Posterior vena cava (tissue), 2 donors: ENCODE results near the gene ITGB2. TPM values are rescaled to one million over a fixed set of nuclear protein-coding genes. Genes with fewer than 3 reads are reported as not detected.

Source experiments
- DNase-seq: peaks from one replicate; pipeline ENCODE4 v3.0.0-alpha.2; 2020; ENCODE audit warnings: low spot score
- intact Hi-C, 2 donors: fragments of 100-400 bp; cut with DNase I; formaldehyde crosslinking; loops; one replicate each; pipeline versions ENCODE4 v1.14.1 to v1.14.2; 2022 to 2023
- total RNA-seq, 2 donors: library from RNA; stranded (reverse); fragmentation: NEBNext Ultra II Directional; extraction: Animal tissue kit (Norgen Biotek cat#: 25700); gene quantifications; one replicate each; pipeline ENCODE4 v1.2.1, GENCODE V29; 2021
- donor health status: DM: yes; HTN: yes; CAD: no.
- donor health status: DM: yes; HTN: yes; CAD: no.

Gene ITGB2
- total RNA-seq, 2 donors from 2014 or later, result 47.9 to 122 TPM

GRCh38 chr21:44884097-44884496 is 36.6 kb downstream of the ITGB2 start:
- intact Hi-C loops, result loop anchor here in 1 of 2 donors (10.0 kb wide), 1 partner anchor 251 kb away; no protein-coding TSS in a partner anchor
- DNase-seq, result no peak

DNA sequence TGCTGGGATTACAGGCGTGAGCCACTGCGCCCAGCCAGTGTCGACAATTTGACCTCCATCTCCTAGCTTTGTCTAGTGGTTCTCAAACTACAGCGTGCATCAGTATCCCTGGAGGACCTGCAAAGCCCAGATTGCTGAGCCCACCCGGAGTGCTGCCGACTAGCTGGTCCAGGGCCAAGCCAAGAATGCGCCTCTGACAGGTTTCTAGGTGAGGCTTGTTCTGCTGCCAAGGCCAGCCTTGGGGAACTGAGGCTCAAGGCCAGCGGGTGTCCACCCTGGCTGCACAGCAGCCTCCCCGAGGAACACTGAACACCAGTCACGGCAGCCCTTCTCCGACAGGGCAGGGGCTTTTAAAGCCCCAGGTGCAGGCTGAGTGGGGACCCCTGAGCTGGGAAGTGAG is 37.4 kb downstream of the ITGB2 start:
- intact Hi-C loops, result loop anchor here in 1 of 2 donors (10.0 kb wide), 1 partner anchor 252 kb away; no protein-coding TSS in a partner anchor
- no peak for DNase-seq

- DNase-seq, result peak; percentile 65
- intact Hi-C loops, result loop anchor here in 1 of 2 donors (10.0 kb wide), 1 partner anchor 253 kb away; no protein-coding TSS in a partner anchor
Observed at GRCh38 chr21:44881198-44881872, 39.4 kb downstream of the ITGB2 start.

GRCh38 chr21:44880405-44881197 is 40.1 kb downstream of the ITGB2 start:
- peak; percentile 31 for DNase-seq
- intact Hi-C loops, result loop anchor here in 1 of 2 donors (10.0 kb wide), 1 partner anchor 254 kb away; no protein-coding TSS in a partner anchor

DNA sequence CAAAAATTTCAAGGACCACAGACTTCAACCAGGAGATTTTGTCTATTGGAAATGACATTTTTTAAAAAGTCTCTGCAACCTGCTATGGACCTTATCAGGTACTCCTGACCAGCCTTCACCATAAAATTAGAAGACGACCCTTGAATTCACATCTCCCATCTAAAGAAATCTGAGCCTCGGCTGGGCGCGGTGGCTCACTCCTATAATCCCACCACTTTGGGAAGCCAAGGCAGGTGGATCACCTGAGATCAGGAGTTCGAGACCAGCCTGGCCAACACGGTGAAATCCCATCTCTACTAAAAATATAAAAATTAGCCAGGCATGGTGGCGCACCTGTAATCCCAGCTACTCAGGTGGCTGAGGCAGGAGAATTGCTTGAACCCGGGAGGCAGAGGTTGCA is 41.5 kb downstream of the ITGB2 start:
- DNase-seq, result peak; percentile 74
- intact Hi-C loops, result loop anchor here in 1 of 2 donors (10.0 kb wide), 1 partner anchor 46 kb away; the partner anchor contains the start of gene ITGB2

GRCh38 chr21:44878053-44878982 is 42.4 kb downstream of the ITGB2 start:
- no peak for DNase-seq
- intact Hi-C loops, result loop anchor here in 1 of 2 donors (10.0 kb wide), 1 partner anchor 46 kb away; the partner anchor contains the start of gene ITGB2

DNA sequence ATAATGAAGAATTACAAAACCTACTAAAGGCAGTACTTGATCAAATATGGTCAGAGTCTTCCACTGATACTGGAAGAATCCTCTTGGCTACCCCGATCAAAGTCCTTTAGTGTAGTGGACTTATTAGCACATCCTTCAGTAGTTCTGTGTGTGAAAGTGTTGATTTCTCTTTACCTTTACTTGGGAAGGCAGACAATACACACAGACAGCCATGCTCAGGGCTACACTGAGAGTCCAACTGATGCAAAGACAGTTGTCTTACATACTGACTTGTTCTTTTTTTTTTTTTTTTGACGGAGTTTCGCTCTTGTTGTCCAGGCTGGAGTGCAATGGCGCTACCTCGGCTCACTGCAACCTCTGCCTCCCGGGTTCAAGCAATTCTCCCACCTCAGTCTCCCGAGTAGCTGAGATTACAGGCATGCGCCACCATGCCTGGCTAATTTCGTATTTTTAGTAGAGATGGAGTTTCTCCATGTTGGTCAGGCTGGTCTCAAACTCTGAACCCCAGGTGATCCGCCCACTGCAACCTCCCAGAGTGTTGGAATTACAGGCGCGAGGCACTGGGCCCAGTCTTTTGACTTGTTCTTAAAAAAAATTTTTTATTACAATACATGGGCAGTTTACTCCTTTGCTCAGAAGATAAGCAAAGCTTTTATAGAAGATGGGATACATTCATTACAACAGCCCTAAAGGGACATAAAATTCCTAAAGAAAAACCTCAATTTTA is 43.7 kb downstream of the ITGB2 start:
- intact Hi-C loops, result loop anchor here in 1 of 2 donors (10.0 kb wide), 1 partner anchor 48 kb away; the partner anchor contains the start of gene ITGB2
- DNase-seq, result peak; percentile 42

DNA sequence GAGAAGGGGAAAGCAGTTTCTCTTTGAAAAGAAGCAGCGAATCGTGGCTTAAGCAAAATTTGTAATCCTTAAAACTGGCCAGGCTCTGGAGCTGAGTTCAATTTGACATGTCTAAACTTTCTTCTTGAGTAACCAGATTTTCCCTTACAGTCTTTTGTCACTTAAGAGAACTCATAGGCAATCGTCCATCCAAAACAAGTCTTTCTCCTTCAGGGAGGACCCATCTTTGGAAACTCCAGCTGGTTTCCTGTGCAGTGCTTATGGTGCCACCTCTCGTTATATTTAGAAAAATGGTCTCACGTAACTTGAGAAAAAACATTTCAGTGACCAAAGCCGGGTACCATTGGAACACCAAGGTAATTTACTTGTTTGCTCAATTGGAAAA is 45.4 kb downstream of the ITGB2 start:
- intact Hi-C loops, result loop anchor here in 1 of 2 donors (10.0 kb wide), 1 partner anchor 49 kb away; the partner anchor contains the start of gene ITGB2
- no peak for DNase-seq

GRCh38 chr21:44874497-44875315 is 46.0 kb downstream of the ITGB2 start:
- peak; percentile 94 for DNase-seq
- intact Hi-C loops, result loop anchor here in 1 of 2 donors (10.0 kb wide), 1 partner anchor 50 kb away; the partner anchor contains the start of gene ITGB2

DNA sequence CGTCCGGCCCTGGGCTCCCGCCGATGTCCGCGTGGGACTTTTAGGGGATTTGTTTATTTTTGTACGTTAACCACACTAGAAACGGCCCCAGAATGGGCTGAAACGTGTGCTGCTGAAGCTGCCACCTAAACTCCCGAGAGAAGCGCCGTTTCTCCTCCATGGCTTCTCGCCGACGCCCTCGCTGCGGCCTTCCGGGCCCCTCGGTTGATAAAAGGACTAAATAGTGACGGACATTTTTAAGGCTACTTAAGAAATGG is 46.5 kb downstream of the ITGB2 start:
- intact Hi-C loops, result loop anchor here in 1 of 2 donors (10.0 kb wide), 1 partner anchor 51 kb away; the partner anchor contains the start of gene ITGB2
- no peak for DNase-seq

- intact Hi-C loops, result loop anchor here in 1 of 2 donors (10.0 kb wide), 1 partner anchor 51 kb away; the partner anchor contains the start of gene ITGB2
- peak; percentile 100 for DNase-seq
Observed at GRCh38 chr21:44873356-44874239, 47.1 kb downstream of the ITGB2 start, which contains the start of gene PTTG1IP. Gene PTTG1IP, minus strand, starts transcription at chr21:44873690. Its CDS starts 74 bp downstream, at chr21:44873616.

DNA sequence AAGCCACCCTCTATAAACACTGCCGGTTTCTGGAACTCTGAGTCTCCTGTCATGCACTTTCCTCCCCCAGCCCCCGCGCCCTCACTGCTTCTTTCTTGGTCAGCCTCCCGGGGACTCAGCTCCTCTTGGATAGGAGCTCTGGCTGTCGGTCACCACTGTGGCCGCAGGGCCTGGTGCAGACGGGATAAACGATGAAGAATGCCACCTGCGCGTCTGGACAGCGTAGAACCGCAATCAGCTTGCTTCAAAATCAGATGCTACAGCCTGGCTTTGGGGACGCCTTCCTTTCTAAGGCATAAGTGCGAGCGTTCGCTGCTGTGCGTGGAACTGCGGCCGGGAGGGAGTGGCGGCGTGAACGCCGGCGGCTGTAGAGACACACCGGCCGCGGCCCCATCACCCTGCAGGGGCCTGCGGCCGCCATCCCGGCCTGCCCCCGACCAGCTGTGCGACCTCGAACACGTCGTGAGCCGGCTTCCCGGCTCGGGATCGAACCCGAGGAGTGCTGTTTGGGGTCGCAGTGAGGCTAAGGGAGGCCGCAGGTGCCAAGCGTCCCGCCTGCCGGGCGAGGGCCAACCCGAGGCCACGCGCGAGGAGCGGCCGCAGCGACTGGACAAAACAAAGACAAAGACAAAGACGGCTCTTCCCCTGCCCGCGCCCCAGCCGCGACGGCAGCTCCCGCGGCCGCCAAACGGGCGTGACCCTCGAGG is 47.9 kb downstream of the ITGB2 start:
- intact Hi-C loops, result loop anchor here in 1 of 2 donors (10.0 kb wide), 1 partner anchor 52 kb away; the partner anchor contains the start of gene ITGB2

DNA sequence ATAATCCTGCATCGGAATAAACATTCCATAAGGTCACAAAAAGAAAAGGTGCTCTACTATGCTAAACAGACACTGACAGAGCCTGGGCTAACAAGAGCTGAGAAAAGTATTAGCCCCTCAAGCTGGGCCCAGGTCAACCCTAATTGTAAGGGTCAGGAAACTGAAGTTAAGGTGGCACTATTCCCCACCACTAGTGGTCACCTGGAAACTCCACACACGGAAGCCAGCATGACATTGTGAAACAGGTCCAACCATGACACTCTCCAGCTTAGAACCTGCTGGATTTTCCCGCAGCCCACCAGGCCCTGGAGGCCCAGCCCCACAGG is 48.4 kb downstream of the ITGB2 start:
- no peak for DNase-seq
- intact Hi-C loops, result loop anchor here in 1 of 2 donors (10.0 kb wide), 1 partner anchor 53 kb away; the partner anchor contains the start of gene ITGB2

More for the DNA sequence above, 47.9 kb downstream of the ITGB2 start:
- DNase-seq, result peak; percentile 89

GRCh38 chr21:44871576-44872269 is 49.0 kb downstream of the ITGB2 start:
- DNase-seq, result peak; percentile 87
- intact Hi-C loops, result loop anchor here in 1 of 2 donors (10.0 kb wide), 1 partner anchor 53 kb away; the partner anchor contains the start of gene ITGB2
